Stimulated activated CD4-positive, alpha-beta T cell treated with anti-CD3 and anti-CD28 coated beads, Interleukin-4, amount 100 ng/mL, for 48 hours (primary cell): Measurements from ENCODE around the gene JPT2.

Source experiments
- DNase-seq, 2 donors: peaks; one replicate each; pipeline ENCODE4 v3.0.0-alpha.2; 2020; ENCODE audit warnings: low read depth in 2 of 2

Gene JPT2

DNA sequence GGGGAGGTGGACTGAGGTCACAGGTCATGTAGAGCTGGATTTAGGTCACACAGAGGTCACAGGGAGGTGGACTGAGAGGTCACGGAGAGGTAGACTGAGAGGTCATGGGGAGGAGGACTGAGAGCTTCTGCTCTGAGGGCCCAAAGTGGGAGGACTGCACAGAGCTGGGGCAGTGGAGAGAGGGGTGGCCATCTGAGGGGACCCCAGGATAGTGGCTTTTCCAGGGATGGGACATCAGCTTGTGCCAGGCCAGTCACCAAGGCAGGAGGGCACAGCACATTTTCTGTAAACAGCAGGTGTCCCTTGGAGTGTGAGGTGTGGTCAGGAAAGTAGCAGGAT, 26.1 kb upstream of the JPT2 start:
- DNase-seq: no peak

DNA sequence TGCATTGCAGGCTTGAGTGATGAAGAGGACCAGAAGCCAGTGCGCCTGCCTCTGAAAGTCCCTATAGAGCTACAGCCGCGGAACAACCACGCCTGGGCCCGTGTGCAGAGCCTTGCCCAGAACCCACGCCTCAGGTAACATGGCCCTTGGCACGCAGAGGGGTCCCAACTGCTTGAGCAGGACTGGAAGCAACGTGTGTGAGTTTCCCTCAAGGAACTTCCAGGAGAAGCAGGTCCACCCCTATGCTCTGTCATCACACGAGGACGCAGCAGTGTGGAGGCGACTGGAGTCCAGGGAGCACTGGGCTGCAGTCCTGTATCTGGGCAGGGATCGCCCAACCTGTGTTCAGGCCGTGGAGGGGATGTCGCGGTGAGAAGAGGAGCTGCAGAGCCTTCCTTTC, 25.1 kb upstream of the JPT2 start:
- no peak for DNase-seq

- no peak for DNase-seq
Observed at GRCh38 chr16:1654505-1655268, 23.4 kb upstream of the JPT2 start.

- DNase-seq: no peak
Observed at GRCh38 chr16:1655269-1655807, 22.7 kb upstream of the JPT2 start.

DNA sequence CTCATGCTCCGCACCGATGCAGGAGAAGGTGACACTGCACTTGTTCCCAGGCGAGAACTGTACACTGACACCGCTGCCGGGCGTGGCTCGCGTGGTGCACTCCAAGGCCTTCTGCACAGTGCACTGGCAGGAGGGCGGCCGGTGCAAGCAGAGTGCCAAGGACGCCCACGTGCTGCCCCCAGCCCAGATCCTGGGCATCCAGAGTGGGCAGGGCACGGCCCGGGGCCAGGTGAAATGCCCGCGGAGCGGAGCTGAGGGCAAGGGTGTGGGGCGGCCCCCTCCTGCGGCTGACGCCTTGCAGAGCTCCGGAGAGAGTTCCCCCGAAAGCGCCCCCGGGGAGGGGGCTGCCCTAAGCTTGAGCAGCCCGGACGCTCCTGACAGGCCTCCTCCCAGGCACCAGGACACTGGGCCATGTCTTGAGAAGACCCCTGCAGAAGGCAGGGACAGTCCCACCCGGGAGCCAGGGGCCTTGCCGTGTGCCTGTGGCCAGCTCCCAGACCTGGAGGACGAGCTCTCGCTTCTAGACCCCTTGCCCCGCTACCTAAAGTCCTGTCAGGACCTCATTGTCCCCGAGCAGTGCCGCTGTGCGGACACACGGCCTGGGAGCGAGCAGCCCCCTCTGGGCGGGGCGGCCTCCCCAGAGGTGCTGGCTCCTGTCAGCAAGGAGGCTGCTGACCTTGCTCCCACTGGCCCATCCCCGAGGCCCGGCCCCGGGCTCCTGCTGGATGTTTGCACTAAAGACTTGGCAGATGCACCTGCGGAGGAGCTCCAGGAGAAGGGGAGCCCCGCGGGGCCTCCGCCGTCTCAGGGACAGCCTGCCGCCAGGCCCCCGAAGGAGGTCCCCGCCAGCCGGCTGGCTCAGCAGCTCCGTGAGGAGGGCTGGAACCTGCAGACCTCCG, 21.9 kb upstream of the JPT2 start:
- DNase-seq: no peak

GRCh38 chr16:1656808-1657617, 21.1 kb upstream of the JPT2 start:
- no peak for DNase-seq

DNA sequence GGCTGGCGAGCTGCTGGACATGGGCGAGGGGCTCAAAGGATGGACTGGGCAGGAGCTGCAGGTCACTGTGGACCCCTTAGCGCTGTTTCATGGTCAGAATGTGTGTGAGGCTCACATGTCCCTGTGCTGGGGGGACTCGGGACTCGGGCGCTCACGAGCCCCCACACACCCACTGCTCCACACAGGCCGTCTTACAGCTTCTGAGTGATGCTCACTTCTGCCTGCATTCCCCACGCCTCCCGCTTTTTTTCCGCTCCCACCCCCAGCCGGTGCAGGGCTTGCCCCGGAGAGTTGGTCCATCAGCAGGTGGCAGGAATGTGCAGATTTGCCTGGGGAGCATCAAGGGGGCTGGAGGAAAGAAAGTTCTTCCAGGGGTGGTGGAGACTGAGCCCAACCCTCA, 20.2 kb upstream of the JPT2 start:
- no peak for DNase-seq

GRCh38 chr16:1659031-1659430, 19.0 kb upstream of the JPT2 start:
- DNase-seq: no peak

DNA sequence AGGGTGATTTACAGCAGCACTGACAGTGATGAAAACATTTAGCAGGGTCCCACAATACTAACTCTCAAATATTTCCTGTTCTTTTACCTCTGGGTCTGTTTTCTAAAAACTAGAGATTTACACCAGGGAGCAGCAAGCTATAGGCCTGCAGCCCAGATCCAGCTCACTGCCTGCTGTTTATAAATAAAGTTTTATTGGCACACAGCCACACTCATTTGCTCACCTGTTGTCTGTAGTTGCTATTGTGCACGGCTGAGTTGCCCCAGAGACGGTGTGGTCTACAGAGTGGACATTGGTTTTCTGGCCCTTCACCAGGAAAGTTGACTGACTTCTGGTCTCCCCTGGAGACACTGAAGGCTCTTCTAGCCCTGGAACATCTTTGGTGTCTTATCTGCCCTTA, 16.3 kb upstream of the JPT2 start:
- DNase-seq: no peak

DNA sequence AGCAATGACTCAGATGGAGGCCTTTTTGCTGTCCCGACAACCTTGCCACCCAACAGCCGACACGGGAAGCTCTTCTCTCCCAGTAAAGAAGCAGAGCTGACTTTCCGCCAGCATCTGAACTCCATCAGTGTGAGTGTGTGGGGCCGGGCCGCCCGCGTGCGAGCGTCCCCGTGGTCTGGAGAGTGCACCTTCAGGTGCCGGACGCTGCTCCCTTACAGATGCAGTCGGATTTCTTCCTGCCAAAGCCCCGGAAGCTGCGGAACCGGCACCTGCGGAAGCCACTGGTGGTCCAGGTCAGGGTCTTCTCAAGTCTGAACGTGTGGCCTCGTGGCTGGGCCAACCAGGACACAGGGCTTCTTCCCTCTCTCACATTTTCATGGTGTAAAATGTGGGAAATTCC, 15.5 kb upstream of the JPT2 start:
- no peak for DNase-seq

- no peak for DNase-seq
Observed at GRCh38 chr16:1665829-1666228, 12.2 kb upstream of the JPT2 start.

GRCh38 chr16:1666316-1666715, 11.8 kb upstream of the JPT2 start:
- no peak for DNase-seq

GRCh38 chr16:1667271-1667670, 10.8 kb upstream of the JPT2 start:
- no peak for DNase-seq

DNA sequence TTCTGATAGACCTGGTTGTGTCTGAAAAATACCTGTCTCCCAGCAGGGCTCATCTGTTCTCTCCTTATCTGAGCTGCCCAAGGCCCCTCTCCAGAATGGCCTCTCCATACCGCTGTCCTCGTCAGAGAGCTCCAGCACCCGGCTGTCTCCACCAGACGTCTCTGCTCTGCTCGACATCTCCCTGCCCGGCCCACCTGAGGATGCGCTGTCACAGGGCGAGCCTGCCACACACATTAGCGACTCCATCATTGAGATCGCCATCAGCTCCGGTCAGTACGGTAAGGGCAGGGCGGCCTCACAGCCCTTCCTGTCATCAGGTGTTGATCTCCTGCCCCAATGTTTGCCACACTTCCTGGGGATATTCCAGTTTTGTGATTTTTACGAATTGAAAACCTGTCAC, 10.2 kb upstream of the JPT2 start:
- DNase-seq: no peak

DNA sequence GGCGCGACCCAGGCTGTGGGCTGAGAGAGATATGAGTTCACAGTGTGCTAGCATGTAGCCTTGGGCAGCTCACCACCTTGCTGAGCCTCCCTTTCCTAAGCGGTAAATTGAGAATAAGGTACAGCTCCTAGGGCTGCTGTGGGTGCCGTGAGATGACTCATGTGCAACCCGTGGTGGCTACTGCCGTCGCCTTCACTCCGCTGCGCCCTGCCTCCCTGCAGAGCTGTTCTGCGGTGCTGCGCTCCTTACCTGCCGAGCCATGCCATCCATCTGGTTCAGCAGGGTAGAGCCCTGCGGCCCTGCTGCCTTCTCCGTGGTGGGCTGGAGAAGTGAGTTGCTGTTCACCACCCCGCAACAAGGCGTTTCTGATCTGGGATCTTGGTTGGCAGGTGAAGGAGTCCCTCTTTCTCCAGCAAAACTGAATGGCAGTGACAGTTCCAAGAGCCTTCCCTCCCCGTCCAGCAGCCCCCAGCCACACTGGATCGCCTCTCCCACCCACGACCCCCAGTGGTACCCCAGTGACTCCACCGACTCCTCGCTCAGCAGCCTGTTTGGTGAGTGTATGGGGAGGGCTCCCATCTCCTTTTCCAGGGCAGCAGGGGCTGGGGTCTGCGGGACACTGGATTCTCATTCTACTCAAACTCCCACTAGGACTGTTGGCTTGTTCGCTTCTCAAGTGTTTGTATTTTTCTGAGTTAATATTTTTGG, 9.3 kb upstream of the JPT2 start:
- DNase-seq: no peak

- no peak for DNase-seq
Observed at GRCh38 chr16:1669698-1670097, 8.4 kb upstream of the JPT2 start.

DNA sequence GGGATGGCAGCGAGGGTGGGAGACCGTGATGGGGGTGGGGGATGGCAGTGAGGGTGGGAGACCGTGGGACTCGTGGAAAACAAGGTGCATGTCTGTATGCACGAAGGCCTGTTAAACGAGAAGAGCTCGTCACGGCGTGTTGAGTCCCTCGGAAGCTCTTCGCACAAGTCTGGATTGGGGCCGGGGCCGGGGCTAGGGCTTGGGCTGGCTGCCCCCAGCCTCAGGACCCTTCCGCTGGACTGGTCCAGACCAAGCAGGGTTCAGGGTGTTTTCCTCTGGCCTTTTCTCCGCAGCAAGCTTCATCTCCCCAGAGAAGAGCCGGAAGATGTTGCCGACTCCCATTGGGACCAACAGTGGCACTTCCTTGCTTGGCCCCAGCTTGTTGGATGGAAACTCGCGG, 7.7 kb upstream of the JPT2 start:
- no peak for DNase-seq

- DNase-seq: no peak
Observed at GRCh38 chr16:1670866-1671265, 7.2 kb upstream of the JPT2 start.

DNA sequence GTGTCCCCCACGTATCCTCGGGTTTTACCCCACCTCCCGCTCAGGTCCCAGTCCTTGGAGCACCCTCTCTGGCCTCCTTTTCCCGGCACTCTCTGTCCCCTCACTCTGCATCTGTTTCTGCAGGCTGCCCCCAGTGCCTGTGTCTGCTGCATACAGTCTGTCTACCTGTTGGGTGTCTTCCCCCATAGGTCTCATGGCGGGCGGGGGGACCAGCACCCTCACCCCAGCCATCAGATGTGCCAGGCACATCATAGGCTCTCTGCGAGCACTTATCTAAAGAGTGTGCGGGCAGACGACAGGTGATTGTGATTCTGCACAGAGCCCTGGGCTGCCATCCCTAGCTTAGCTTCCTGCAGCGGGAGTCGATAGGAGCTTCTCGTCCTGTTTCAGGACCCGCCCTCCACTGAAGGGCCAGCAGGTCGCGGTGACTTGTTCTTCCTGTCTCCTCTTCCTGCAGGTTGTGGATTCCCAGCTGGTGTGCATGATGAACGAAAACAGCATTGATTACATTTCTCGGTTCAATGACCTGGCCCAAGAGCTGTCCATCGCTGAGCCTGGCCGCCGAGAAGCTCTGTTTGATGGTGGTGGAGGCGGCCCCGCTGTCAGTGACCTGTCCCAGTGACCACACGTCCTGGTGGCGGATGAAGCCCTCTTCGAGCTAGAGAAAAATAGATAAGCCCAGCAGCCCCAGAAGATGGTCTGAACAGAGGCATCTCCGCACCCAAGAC, 4.5 kb upstream of the JPT2 start:
- no peak for DNase-seq

- DNase-seq: no peak
Observed at GRCh38 chr16:1674306-1674705, 3.8 kb upstream of the JPT2 start.
